ENCODE data around the gene CEP85.

The CEP85 gene

DNA sequence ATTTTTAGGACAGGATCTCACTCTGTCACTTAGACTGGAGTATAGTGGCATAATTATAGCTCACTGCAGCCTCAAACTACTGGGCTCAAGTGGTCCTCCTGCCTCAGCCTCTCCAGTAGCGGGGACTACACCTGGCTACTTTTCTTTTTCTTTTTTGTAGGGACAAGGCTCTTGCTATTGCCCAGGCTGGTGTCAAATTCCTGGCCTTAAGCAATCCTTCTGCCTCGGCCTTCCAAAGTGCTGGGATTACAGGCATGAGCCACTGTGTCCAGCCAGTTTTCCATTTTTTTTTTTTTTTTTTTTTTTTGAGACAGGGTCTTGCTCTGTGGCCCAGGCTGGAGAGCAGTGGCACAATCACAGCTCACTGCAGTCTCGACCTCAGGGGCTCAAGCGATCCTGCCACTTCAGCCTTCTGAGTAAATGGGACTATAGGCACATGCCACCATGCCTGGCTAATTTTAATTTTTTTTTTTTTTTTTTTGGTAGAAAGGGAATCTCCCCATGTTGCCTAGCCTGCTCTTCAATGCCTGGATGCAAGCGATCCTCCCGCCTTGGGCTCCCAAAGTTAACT is 20.6 kb upstream of the CEP85 start:
- Histone ChIP-seq H4K20me1 (ENCODE audit: insufficient read depth, low read length) (no peaks in the 10 kb centered on the region), H3K27ac (ENCODE audit: low read length) (no peak overlapping the region), H3K9ac (ENCODE audit: low read length) (no peak overlapping the region), H3K36me3 (replicated peaks; ENCODE audit: low read depth, low read length) (no peaks in the 10 kb centered on the region), H3K4me1 (ENCODE audit: low read length) (no peaks in the 10 kb centered on the region), H3K4me2 (ENCODE audit: low read length) (no peak overlapping the region), H3K27me3 (ENCODE audit: low read depth, low read length) (no peaks in the 10 kb centered on the region), H3K4me3 (ENCODE audit: low read length) (no peak overlapping the region), H2AFZ (ENCODE audit: low read depth, low read length) (no peak overlapping the region), H3K9me3 (ENCODE audit: insufficient read depth, low read length) (no peaks in the 10 kb centered on the region), H3K79me2 (ENCODE audit: low read length) (no peaks in the 10 kb centered on the region)
- no peak for TF ChIP-seq EZH2phosphoT487 (IDR thresholded peaks at IDR 0.05; ENCODE audit: low read depth)
- TF ChIP-seq, protein P1, sequence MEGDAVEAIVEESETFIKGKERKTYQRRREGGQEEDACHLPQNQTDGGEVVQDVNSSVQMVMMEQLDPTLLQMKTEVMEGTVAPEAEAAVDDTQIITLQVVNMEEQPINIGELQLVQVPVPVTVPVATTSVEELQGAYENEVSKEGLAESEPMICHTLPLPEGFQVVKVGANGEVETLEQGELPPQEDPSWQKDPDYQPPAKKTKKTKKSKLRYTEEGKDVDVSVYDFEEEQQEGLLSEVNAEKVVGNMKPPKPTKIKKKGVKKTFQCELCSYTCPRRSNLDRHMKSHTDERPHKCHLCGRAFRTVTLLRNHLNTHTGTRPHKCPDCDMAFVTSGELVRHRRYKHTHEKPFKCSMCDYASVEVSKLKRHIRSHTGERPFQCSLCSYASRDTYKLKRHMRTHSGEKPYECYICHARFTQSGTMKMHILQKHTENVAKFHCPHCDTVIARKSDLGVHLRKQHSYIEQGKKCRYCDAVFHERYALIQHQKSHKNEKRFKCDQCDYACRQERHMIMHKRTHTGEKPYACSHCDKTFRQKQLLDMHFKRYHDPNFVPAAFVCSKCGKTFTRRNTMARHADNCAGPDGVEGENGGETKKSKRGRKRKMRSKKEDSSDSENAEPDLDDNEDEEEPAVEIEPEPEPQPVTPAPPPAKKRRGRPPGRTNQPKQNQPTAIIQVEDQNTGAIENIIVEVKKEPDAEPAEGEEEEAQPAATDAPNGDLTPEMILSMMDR (IDR thresholded peaks at IDR 0.05; ENCODE audit: low read depth, low read length), result no peak

DNA sequence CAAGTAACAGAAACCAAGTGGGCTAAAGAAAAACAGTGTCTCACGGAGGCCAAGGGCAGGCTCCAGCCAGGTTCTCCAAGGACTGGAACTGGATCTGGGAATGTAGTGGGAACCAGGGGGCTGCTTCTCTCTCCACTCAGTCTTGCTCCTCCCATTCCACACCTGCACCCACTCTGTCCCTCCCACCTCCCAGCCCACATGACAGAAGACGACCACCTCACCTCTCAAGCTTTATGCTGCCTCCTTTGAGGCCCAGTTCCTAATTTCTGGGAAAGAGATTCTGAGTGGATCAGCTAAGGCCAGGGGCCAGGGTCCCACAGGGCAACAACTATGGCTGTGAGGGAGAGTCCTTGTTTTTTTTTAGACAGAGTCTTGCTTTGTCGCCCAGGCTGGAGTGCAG is 18.8 kb upstream of the CEP85 start:
- Histone ChIP-seq H3K27me3 (ENCODE audit: low read depth, low read length) (no peaks in the 10 kb centered on the region), H3K4me1 (ENCODE audit: low read length) (no peaks in the 10 kb centered on the region), H3K27ac (ENCODE audit: low read length) (no peak overlapping the region), H4K20me1 (ENCODE audit: insufficient read depth, low read length) (no peaks in the 10 kb centered on the region), H3K79me2 (ENCODE audit: low read length) (no peaks in the 10 kb centered on the region), H3K9me3 (ENCODE audit: insufficient read depth, low read length) (no peaks in the 10 kb centered on the region), H2AFZ (ENCODE audit: low read depth, low read length) (no peak overlapping the region), H3K4me3 (ENCODE audit: low read length) (no peak overlapping the region), H3K36me3 (replicated peaks; ENCODE audit: low read depth, low read length) (no peaks in the 10 kb centered on the region), H3K4me2 (ENCODE audit: low read length) (no peak overlapping the region), H3K9ac (ENCODE audit: low read length) (no peak overlapping the region)
- TF ChIP-seq EZH2phosphoT487 (IDR thresholded peaks at IDR 0.05; ENCODE audit: low read depth), result no peak

DNA sequence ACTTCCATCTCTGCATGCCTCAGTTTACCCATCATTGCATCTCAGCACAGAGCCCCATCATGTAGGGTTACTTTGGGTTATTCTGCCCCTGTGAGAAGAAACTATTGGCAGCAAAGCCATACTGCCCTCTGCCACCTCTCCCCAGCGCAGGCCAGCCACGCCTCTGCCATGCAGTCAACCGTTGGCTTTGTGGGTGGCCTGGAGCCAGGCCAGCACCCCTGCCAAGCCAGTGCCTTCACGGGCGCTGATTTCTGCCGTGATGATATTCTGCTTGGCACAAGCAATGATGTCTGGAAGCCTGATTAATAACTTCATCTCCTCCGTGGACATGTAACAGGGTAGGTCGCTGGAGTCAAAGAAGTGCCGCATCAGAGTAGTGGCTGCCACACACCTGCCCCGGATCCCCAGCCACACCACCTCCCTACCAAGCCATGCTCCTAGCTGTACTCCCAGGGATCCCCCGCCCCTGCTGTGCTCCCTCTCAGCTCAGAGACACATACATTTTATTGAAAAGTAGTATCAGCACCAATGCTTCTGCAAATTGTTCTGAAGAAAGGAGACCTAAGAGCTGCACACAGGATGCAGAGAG is 15.0 kb upstream of the CEP85 start:
- Histone ChIP-seq H3K4me2 (ENCODE audit: low read length) (no peak overlapping the region), H3K4me3 (ENCODE audit: low read length) (no peak overlapping the region), H3K4me1 (ENCODE audit: low read length) (no peaks in the 10 kb centered on the region), H3K9ac (ENCODE audit: low read length) (no peak overlapping the region), H3K79me2 (ENCODE audit: low read length) (no peaks in the 10 kb centered on the region), H3K9me3 (ENCODE audit: insufficient read depth, low read length) (no peaks in the 10 kb centered on the region), H2AFZ (ENCODE audit: low read depth, low read length) (no peak overlapping the region), H3K27ac (ENCODE audit: low read length) (no peak overlapping the region), H3K36me3 (replicated peaks; ENCODE audit: low read depth, low read length) (no peaks in the 10 kb centered on the region), H4K20me1 (ENCODE audit: insufficient read depth, low read length) (no peaks in the 10 kb centered on the region), H3K27me3 (ENCODE audit: low read depth, low read length) (no peaks in the 10 kb centered on the region)
- TF ChIP-seq, protein P1 (IDR thresholded peaks at IDR 0.05; ENCODE audit: low read depth, low read length), result no peak
- no peak for TF ChIP-seq EZH2phosphoT487 (IDR thresholded peaks at IDR 0.05; ENCODE audit: low read depth)

DNA sequence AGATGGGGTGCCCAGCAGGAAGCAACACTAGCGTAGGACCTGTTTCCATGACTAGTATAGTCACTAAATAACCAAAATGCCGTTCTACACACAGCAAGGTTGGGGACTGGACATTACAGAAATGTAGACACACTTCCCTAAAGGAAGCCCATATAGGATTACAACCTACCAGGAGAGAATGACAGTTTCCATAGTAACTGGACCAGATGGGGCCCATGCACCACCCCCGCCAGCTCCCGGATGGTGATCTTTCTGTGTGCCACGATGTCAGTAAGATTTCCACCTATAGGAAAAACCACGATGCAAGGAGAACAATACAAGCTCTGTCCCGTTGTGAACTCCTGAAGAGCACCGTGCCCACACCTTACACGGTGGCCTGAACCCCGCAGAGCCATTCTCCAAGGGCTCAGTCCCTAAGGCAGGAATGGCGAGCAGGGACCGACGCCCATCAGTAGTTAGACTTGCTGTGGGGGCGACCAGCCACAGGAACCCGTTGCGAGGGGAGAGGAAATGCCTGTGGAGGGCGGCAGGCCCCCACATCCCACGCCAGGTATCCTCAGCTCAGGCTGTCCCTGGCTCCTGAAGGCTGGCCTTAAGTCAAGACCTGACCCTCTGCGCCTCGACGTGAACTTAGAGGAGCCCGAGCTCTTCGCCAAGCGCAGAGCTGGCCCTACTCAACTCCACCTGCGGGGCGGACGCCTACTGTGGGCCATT is 13.6 kb upstream of the CEP85 start:
- no peaks in the 10 kb centered on the region for H3K4me1 ChIP-seq (ENCODE audit: low read length)
- no peak overlapping the region for H3K27ac ChIP-seq (ENCODE audit: low read length)
- TF ChIP-seq EZH2phosphoT487 (IDR thresholded peaks at IDR 0.05; ENCODE audit: low read depth), result no peak
- TF ChIP-seq, protein P1 (IDR thresholded peaks at IDR 0.05; ENCODE audit: low read depth, low read length), result no peak
- no peaks in the 10 kb centered on the region for H3K79me2 ChIP-seq (ENCODE audit: low read length)
- H3K9me3 ChIP-seq (ENCODE audit: insufficient read depth, low read length), result no peaks in the 10 kb centered on the region
- no peak overlapping the region for H3K9ac ChIP-seq (ENCODE audit: low read length)
- no peaks in the 10 kb centered on the region for H3K36me3 ChIP-seq (replicated peaks; ENCODE audit: low read depth, low read length)
- no peak overlapping the region for H3K4me2 ChIP-seq (ENCODE audit: low read length)
- no peaks in the 10 kb centered on the region for H4K20me1 ChIP-seq (ENCODE audit: insufficient read depth, low read length)
- no peak overlapping the region for H3K4me3 ChIP-seq (ENCODE audit: low read length)
- no peaks in the 10 kb centered on the region for H3K27me3 ChIP-seq (ENCODE audit: low read depth, low read length)
- no peak overlapping the region for H2AFZ ChIP-seq (ENCODE audit: low read depth, low read length)

Data from OCI-LY3 (cell line).